K562 (cell line): ENCODE results near the gene TMEM88. TPM values are rescaled to one million over a fixed set of nuclear protein-coding genes. Genes with fewer than 3 reads are reported as not detected.

Experiments
- CBX1 ChIP-seq: sonication (generic); IDR thresholded peaks from 2 replicates; pipeline ENCODE4 v1.6.1; 2016; ENCODE audit warnings: antibody characterized with exemption, low read depth, mild to moderate bottlenecking
- EP400 ChIP-seq: fragments of 450-650 bp; IDR thresholded peaks from 2 replicates; pipeline ENCODE4 v1.6.1; 2017; ENCODE audit warnings: antibody characterized with exemption, mild to moderate bottlenecking, moderate library complexity
- EZH2 ChIP-seq: IDR thresholded peaks from 2 replicates; pipeline ENCODE4 v1.6.1; 2012; ENCODE audit warnings: low read depth, mild to moderate bottlenecking, inconsistent platforms, low read length, borderline replicate concordance
- GABPB2 ChIP-seq: fragments of 250-450 bp; sonication (Bioruptor Pico); conservative IDR thresholded peaks from 2 replicates; pipeline ENCODE4 v1.5.1; 2021; ENCODE audit warnings: mild to moderate bottlenecking
- HDAC3 ChIP-seq: fragments of 450-650 bp; IDR thresholded peaks from 2 replicates; pipeline ENCODE4 v1.6.1; 2018; ENCODE audit warnings: borderline replicate concordance, mild to moderate bottlenecking, moderate library complexity; ENCODE audit not compliant: partially characterized antibody
- MAZ ChIP-seq, 2 experiments: fragments of 450-650 bp in 1 of 2; sonication (generic) in 1 of 2; formaldehyde crosslinking; IDR thresholded peaks in 1 of 2; conservative IDR thresholded peaks in 1 of 2; 2 replicates each; pipeline versions ENCODE4 v1.4.0 to v1.5.0; 2020; ENCODE audit warnings: mild to moderate bottlenecking in 1 of 2, missing genetic modification reagents in 1 of 2
- MTA1 ChIP-seq: fragments of 450-650 bp; IDR thresholded peaks from 2 replicates; pipeline ENCODE4 v1.6.1; 2017; ENCODE audit warnings: borderline replicate concordance
- RBBP5 ChIP-seq: fragments of 200-600 bp; sonication (generic); IDR thresholded peaks from 2 replicates; pipeline ENCODE4 v1.6.1; 2012; ENCODE audit warnings: borderline replicate concordance, mild to moderate bottlenecking, low read length, control low read depth, inconsistent platforms; ENCODE audit not compliant: insufficient read depth, poor library complexity, severe bottlenecking
- RBFOX2 ChIP-seq: fragments of 200-400 bp; formaldehyde crosslinking; IDR thresholded peaks from 2 replicates; pipeline ENCODE4 v1.6.1; 2017; ENCODE audit warnings: low read depth, mild to moderate bottlenecking, low read length, moderate library complexity
- SAP30 ChIP-seq: fragments of 200-600 bp; sonication (generic); IDR thresholded peaks from 2 replicates; pipeline ENCODE4 v1.6.1; 2012; ENCODE audit warnings: borderline replicate concordance, low read depth, mild to moderate bottlenecking, moderate library complexity, low read length, control low read depth, inconsistent platforms; ENCODE audit not compliant: insufficient read depth, poor library complexity, severe bottlenecking
- SMARCB1 ChIP-seq: IDR thresholded peaks from 2 replicates; pipeline ENCODE4 v1.6.1; 2011; ENCODE audit warnings: improper control_type of control experiment, low read depth; ENCODE audit not compliant: insufficient read length
- ZBTB7A ChIP-seq: IDR thresholded peaks from 2 replicates; pipeline ENCODE4 v1.6.1; 2011; ENCODE audit warnings: low read depth, mild to moderate bottlenecking, low read length, moderate library complexity, borderline replicate concordance; ENCODE audit not compliant: control insufficient read depth
- ZNF354B ChIP-seq: fragments of 250-450 bp; sonication (Bioruptor Pico); IDR thresholded peaks from 2 replicates; pipeline ENCODE4 v1.4.0; 2020
- ZNF778 ChIP-seq: fragments of 450-650 bp; formaldehyde crosslinking; IDR thresholded peaks from 2 replicates; pipeline ENCODE4 v1.4.0; 2020; ENCODE audit warnings: mild to moderate bottlenecking, moderate library complexity
- polyA plus RNA-seq, 8 experiments: library from polyadenylated mRNA; depleted of rRNA in 4 of 8; stranded (reverse) in 5 of 8; unstranded in 3 of 8; fragments of >200 nt; fragmentation: Nextera tagmentation in 2 of 8; fragmentation: Illumina TruSeq in 1 of 8; extraction: Ambion mirVana in 2 of 8; extraction: Trizol in 1 of 8; gene quantifications; 2 replicates each; pipeline versions ENCODE4 v1.2.1 to v1.2.3, GENCODE V29; 2011 to 2014; ENCODE audit warnings: inconsistent platforms in 1 of 8, missing spikeins in 1 of 8
- total RNA-seq, 7 experiments: library from RNA; depleted of rRNA in 6 of 7; stranded (reverse); fragments of >200 nt in 6 of 7; fragmentation: Illumina TruSeq in 2 of 7; extraction: Trizol in 2 of 7; gene quantifications; 2 replicates each; pipeline versions ENCODE4 v1.2.1 to v1.2.3, GENCODE V29; 2011 to 2021; ENCODE audit warnings: low replicate concordance in 1 of 7

TMEM88 gene
- total and polyA plus RNA-seq, 9 of the 15 experiments (the other 6 are each of a cell fraction or from before 2014, with no cell fraction given), result 0.10 to 1.4 (median 0.36) TPM; not detected in 3

GRCh38 chr17:7841915-7842379 lies 12.9 kb upstream of the TMEM88 start (continued):
- TF ChIP-seq CBX1, result no peak
- TF ChIP-seq ZNF778 (CRISPR knock-in tag), result no peak
- TF ChIP-seq EP400, result peak; percentile 61; the same call in 1 of the 2 replicates
- 0 out of 2 replicates have a peak, but pooled peaks have one; percentile 65 for TF ChIP-seq ZBTB7A
- TF ChIP-seq MAZ (CRISPR knock-in tag; conservative IDR thresholded peaks at IDR 0.05 in 1 of 2, IDR thresholded peaks at IDR 0.05 in 1 of 2), result peak; percentile 33 to 65; a peak in 1 of 4 replicates
- no peak for TF ChIP-seq ZNF354B (CRISPR knock-in tag)
- TF ChIP-seq SMARCB1, result no peak
- no peak for TF ChIP-seq MTA1
- no peak for TF ChIP-seq GABPB2
- no peak for TF ChIP-seq EZH2
- TF ChIP-seq RBBP5, result peak; percentile 59
- TF ChIP-seq HDAC3, result peak; percentile 4
- peak; percentile 9 for TF ChIP-seq SAP30
- peak; percentile 76 for TF ChIP-seq RBFOX2
